B cell (primary cell): ENCODE results near the gene ZNF581. TPM values are rescaled to one million over a fixed set of nuclear protein-coding genes. Genes with fewer than 3 reads are reported as not detected.

Experiments
- ATAC-seq: fragments of 200-7000 bp; cut with Tn5 transposase; one replicate; pipeline ENCODE4 v1.10.0; 2021; ENCODE audit warnings: low read depth, mild to moderate bottlenecking, moderate number of reproducible peaks, moderate library complexity
- CTCF ChIA-PET: fragments of 350-600 bp; sonication (Branson Sonifier 250); formaldehyde crosslinking; loops from one replicate; lab custom pipeline; 2021; ENCODE audit warnings: antibody characterized with exemption, inconsistent platforms; lab: Charles Lee
- POLR2A ChIA-PET: fragments of 350-600 bp; sonication (Branson Sonifier 250); formaldehyde crosslinking; loops from one replicate; lab custom pipeline; 2021; ENCODE audit warnings: antibody characterized with exemption; lab: Charles Lee
- DNase-seq: peaks from one replicate; pipeline ENCODE4 v3.0.0; 2013
- H2AFZ ChIP-seq: 2 replicates; pipeline ENCODE4 v1.6.1; 2012; ENCODE audit warnings: mild to moderate bottlenecking, low read depth, low read length; ENCODE audit not compliant: insufficient read depth, poor library complexity, severe bottlenecking
- H3K27ac ChIP-seq, 2 donors: 1 replicate in 1 of 2; 2 replicates in 1 of 2; pipeline ENCODE4 v1.5.1; 2012 to 2013; ENCODE audit warnings: low read length in 2 of 2, mild to moderate bottlenecking in 2 of 2, moderate library complexity in 1 of 2
- H3K27me3 ChIP-seq, 4 experiments: fragments of 200-600 bp in 1 of 4; sonication (generic) in 1 of 4; replicated peaks in 1 of 4; 1 replicate in 2 of 4; 2 replicates in 2 of 4; pipeline versions ENCODE4 v1.6.1 to v1.7.0; 2013 to 2016; ENCODE audit warnings: low read length in 3 of 4, mild to moderate bottlenecking in 2 of 4, mixed read lengths in 1 of 4, moderate library complexity in 1 of 4; ENCODE audit not compliant: insufficient read depth in 4 of 4, control insufficient read depth in 3 of 4; ENCODE audit errors: control extremely low read depth in 1 of 4
- H3K36me3 ChIP-seq, 2 experiments: replicated peaks in 1 of 2; 1 replicate in 1 of 2; 2 replicates in 1 of 2; pipeline versions ENCODE4 v1.6.1 to v1.7.1; 2013; ENCODE audit warnings: low read length in 1 of 2; ENCODE audit not compliant: insufficient read depth in 2 of 2, control insufficient read depth in 1 of 2; ENCODE audit errors: control extremely low read depth in 1 of 2, extremely low read depth in 1 of 2
- H3K4me1 ChIP-seq, 2 donors: fragments of 200-600 bp in 1 of 2; sonication (generic) in 1 of 2; 1 replicate in 1 of 2; 2 replicates in 1 of 2; pipeline versions ENCODE4 v1.5.1 to v1.6.1; 2013 to 2017; ENCODE audit warnings: low read length in 2 of 2; ENCODE audit not compliant: control insufficient read depth in 2 of 2, insufficient read depth in 2 of 2
- H3K4me2 ChIP-seq: replicated peaks from 2 replicates; pipeline ENCODE3; 2012; ENCODE audit warnings: mild to moderate bottlenecking, low read depth, low read length; ENCODE audit not compliant: poor library complexity, severe bottlenecking
- H3K4me3 ChIP-seq, 5 experiments: fragments of 200-600 bp in 1 of 5; sonication (generic) in 1 of 5; 1 replicate in 3 of 5; 2 replicates in 2 of 5; pipeline versions ENCODE4 v1.5.1 to v1.7.0; 2011 to 2016; ENCODE audit warnings: low read length in 4 of 5, mild to moderate bottlenecking in 4 of 5, low read depth in 2 of 5, control low read depth in 1 of 5, moderate library complexity in 1 of 5; ENCODE audit not compliant: insufficient read depth in 1 of 5; ENCODE audit errors: control extremely low read depth in 1 of 5, extremely low read depth in 1 of 5
- H3K79me2 ChIP-seq: fragments of 200-600 bp; sonication (generic); one replicate; pipeline ENCODE4 v1.6.0; 2016; ENCODE audit warnings: low read length; ENCODE audit not compliant: control insufficient read depth, insufficient read depth
- H3K9ac ChIP-seq: fragments of 200-600 bp; sonication (generic); 2 replicates; pipeline ENCODE4 v1.6.1; 2017; ENCODE audit warnings: mild to moderate bottlenecking, low read length, moderate library complexity
- H3K9me3 ChIP-seq, 3 donors: one replicate each; pipeline versions ENCODE4 v1.6.1 to v1.7.1; 2013; ENCODE audit warnings: low read length in 2 of 3; ENCODE audit not compliant: control insufficient read depth in 2 of 3, insufficient read depth in 1 of 3; ENCODE audit errors: control extremely low read depth in 1 of 3
- H4K20me1 ChIP-seq: 2 replicates; pipeline ENCODE4 v1.6.0; 2012; ENCODE audit warnings: mild to moderate bottlenecking, low read length; ENCODE audit not compliant: insufficient read depth, control insufficient read depth, poor library complexity, severe bottlenecking
- H3K27ac Mint-ChIP-seq: one replicate; pipeline ENCODE4 v1.8.0; 2021; ENCODE audit warnings: mixed read lengths
- H3K27me3 Mint-ChIP-seq: one replicate; pipeline ENCODE4 v1.8.0; 2021; ENCODE audit warnings: mixed read lengths
- H3K4me1 Mint-ChIP-seq: one replicate; pipeline ENCODE4 v1.8.0; 2021; ENCODE audit warnings: mixed read lengths
- H3K4me3 Mint-ChIP-seq: one replicate; pipeline ENCODE4 v1.8.0; 2021; ENCODE audit warnings: mixed read lengths
- H3K9me3 Mint-ChIP-seq: one replicate; pipeline ENCODE4 v1.8.0; 2022; ENCODE audit warnings: mixed read lengths; ENCODE audit not compliant: insufficient read depth
- CTCF ChIP-seq: fragments of 200-600 bp; IDR thresholded peaks from one replicate; pipeline ENCODE4 v1.8.0; 2022; ENCODE audit warnings: antibody characterized with exemption, mild to moderate bottlenecking
- EZH2 ChIP-seq: IDR thresholded peaks from 2 replicates; pipeline ENCODE4 v1.6.1; 2012; ENCODE audit warnings: borderline replicate concordance, low read depth, mild to moderate bottlenecking, moderate library complexity, low read length; ENCODE audit not compliant: insufficient read depth, poor library complexity, severe bottlenecking
- WGBS: methylation state at CpG from one replicate; pipeline ENCODE4 v1.1.5; 2013; ENCODE audit warnings: missing lambda C conversion rate; ENCODE audit not compliant: insufficient coverage; 5-methylcytosine and 5-hydroxymethylcytosine counted together
- intact Hi-C: fragments of 100-400 bp; cut with micrococcal nuclease; formaldehyde crosslinking; loops from one replicate; pipeline ENCODE4 v1.10.0; 2022
- polyA plus RNA-seq: library from polyadenylated mRNA; depleted of rRNA; stranded (reverse); fragments of >200 nt; gene quantifications from 2 replicates; pipeline ENCODE4 v1.2.3, GENCODE V29; 2012
- total RNA-seq, 2 donors: library from RNA; stranded (reverse); fragments of 120-200 nt in 1 of 2; gene quantifications; 1 replicate in 1 of 2; 2 replicates in 1 of 2; pipeline versions ENCODE4 v1.2.3 to v1.2.4, GENCODE V29; 2013 to 2022

The ZNF581 gene
- total and polyA plus RNA-seq, 2 donors (not counting 1 experiment from before 2014, with no cell fraction given): 48.2 to 51.3 TPM

- intact Hi-C loops: loop anchor here (5.0 kb wide), 1 partner anchor 190 kb away; the partner anchor contains the start of gene UBE2S
- H3K27ac Mint-ChIP-seq: no peak overlapping the region
These were observed 45.9 kb upstream of the ZNF581 start for GRCh38 chr19:55597501-55597921.

More at GRCh38 chr19:55597501-55597921, 45.9 kb upstream of the ZNF581 start:
- Histone ChIP-seq H3K4me2 (no peak overlapping the region), H2AFZ (no peak overlapping the region), H3K4me3 (no peak overlapping the region), H3K27ac (no peak overlapping the region), H3K79me2 (no peaks in the 10 kb centered on the region), H3K4me1 (peaks cover 6 to 14% of the 10 kb centered on the region in 2 donors), H3K36me3 (peaks cover 0 to 19% of the 10 kb centered on the region in 2 experiments), H3K27me3 (no peaks in the 10 kb centered on the region), H3K9ac (no peak overlapping the region), H3K9me3 (peaks cover 0 to 5% (median 0%) of the 10 kb centered on the region in 3 donors), H4K20me1 (no peaks in the 10 kb centered on the region)
- CTCF ChIA-PET: no interaction called here
- H3K9me3 Mint-ChIP-seq: no peaks in the 10 kb centered on the region
- DNase-seq: no peak
- over 99% methylated on average over 23 of the region's 30 CpGs for WGBS
- POLR2A ChIA-PET: interaction anchor here (0.7 to 2.8 kb wide), 2 partner anchors 27 to 60 kb away, joined by 4 to 58 read pairs; partner anchors contain the start of gene ZNF784
- no peak overlapping the region for H3K4me3 Mint-ChIP-seq
- peaks cover 16% of the 10 kb centered on the region for H3K4me1 Mint-ChIP-seq
- TF ChIP-seq CTCF (no peak), EZH2 (no peak)
- no peak for ATAC-seq
- no peaks in the 10 kb centered on the region for H3K27me3 Mint-ChIP-seq
